CD4-positive, alpha-beta T cell treated with Interleukin-4 for 1 hour (primary cell): ENCODE data around the gene CA5A.
"Not testable (repeated sequence)": the region's sequence is repeated elsewhere in the genome, so short reads cannot be mapped to it uniquely, and the experiment has no call there.

Source experiments
- DNase-seq, 2 donors: peaks; one replicate each; pipeline ENCODE4 v3.0.0-alpha.2; 2020 to 2022

The CA5A gene

GRCh38 chr16:87922250-87922871, 14.0 kb downstream of the CA5A start:
- no peak for DNase-seq

DNA sequence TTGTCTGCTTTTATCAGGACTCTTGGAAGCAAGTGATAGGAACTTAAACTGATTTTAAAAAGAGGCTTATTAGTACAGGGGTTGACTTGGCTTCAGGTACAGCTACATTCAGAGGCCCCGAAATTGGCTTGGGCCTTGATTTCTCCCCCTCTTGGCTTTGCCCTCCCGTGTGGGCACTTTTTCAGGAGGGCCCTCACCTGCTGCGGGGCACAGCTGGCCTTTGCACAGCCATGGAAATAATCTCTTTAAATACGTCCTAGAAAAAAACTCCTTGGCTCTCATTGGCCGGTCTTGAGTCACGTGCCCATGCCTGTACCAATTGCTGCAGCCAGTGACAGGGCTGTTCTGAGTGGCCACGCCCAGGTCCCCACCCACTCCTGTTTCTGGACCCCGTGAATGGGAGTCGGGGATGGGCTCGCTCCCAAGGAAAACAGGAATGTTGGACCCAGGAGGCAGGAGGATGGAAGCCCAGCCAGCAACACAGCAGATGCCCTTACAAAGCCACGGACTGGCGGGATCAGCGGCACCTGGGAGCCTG, 15.0 kb downstream of the CA5A start:
- no peak for DNase-seq

GRCh38 chr16:87919681-87919994, 16.7 kb downstream of the CA5A start:
- no peak for DNase-seq

GRCh38 chr16:87918866-87919680, 17.3 kb downstream of the CA5A start:
- DNase-seq, result no peak

DNA sequence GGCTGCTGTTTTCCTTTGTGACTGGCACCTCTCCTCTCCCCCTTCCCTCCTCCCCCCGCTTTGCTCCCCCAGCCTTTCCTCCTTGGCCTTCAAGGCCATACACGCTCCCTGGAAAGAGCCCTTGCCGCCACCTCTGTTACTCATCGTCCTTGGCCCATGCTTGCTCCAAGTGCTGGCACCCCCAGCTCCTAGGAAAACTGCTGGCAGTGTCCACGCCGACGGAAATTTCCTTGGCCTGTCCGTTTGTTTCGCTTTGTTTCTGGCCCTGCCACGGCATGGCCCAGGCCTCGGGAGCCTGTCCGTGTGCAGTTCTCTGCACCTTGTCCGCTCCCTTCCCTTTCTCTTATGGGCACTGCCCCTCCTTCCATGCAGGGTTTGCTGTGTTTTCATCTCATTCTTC, 18.0 kb downstream of the CA5A start:
- DNase-seq, result no peak

GRCh38 chr16:87917503-87917902, 18.8 kb downstream of the CA5A start:
- DNase-seq, result no peak

DNA sequence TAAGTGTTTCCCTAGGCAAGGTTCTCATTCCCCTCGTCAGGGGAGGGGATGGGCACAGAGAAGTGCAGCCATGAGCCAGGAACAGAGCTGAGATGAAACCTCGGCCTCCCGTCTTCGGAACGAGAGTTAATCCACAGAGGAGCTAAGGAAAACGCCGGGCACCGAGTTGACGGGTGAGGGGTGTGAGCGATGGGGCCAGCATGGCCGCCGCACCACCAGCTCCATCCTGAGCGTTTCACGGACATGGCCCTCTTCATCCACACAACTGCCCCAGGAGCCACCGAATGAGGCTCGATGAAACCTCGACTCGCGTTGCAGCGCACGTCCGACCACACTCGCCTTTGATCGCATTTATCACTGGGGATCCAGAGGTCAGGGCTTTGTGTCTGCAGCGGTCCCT, 21.5 kb downstream of the CA5A start:
- no peak for DNase-seq

- DNase-seq, result not testable (repeated sequence)
Observed at GRCh38 chr16:87914021-87914725, 22.2 kb downstream of the CA5A start.

GRCh38 chr16:87912691-87913090, 23.6 kb downstream of the CA5A start:
- not testable (repeated sequence) for DNase-seq

DNA sequence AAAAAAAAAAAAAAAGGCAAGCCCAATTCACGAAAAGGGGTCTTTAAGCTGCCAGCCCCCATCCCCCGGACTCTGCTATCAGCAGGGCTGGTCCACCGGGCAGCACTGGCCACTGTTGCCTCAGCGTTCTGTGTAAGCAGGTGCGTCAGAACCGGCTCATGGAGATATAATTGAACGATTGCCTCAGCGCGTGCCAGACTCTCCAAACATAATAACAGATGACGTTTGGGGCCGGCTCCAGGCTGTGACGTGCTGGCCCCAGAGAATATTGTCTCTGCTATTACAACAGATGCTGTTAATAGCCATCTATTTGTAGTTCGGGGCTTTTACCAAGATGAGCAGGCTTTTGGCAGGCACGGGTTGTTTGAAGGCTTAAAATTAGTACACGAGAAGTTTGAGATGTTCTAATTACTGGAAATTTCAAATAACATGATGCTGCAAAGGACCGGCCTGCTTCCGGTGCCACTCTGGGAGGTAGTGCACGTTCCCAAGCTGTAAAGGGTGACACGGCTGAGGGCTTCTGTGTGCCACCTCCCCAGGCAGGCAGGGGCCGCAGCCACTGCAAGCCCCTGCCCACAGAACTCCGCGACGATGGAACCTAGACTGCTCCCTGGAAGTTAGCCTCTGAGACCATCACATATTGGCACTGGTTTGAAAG, 25.1 kb downstream of the CA5A start:
- DNase-seq, result not testable (repeated sequence)

GRCh38 chr16:87909203-87909935, 27.0 kb downstream of the CA5A start:
- DNase-seq, result peak; percentile 78 to 79

- not testable (repeated sequence) for DNase-seq
Observed at GRCh38 chr16:87908101-87908500, 28.2 kb downstream of the CA5A start.

DNA sequence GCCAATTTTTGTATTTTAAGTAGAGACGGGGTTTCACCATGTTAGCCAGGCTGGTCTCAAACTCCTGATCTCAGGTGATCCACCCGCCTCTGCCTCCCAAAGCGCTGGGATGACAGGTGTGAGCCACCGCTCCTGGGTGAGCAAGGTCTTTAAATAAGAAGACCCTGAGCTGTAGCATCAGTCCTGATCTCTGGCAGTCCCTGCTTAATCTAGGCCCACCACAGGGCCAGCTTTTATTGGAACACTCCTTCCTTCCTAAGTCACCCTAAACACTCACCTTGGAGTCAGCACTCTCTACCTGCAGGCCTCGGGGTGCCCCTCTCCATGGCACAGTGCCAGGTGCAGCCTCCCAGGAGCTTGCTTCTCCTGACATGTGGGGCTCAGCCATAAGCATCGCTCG, 30.8 kb downstream of the CA5A start:
- DNase-seq, result not testable (repeated sequence)

GRCh38 chr16:87904963-87905362, 31.4 kb downstream of the CA5A start:
- not testable (repeated sequence) for DNase-seq

- not testable (repeated sequence) for DNase-seq
Observed at GRCh38 chr16:87900489-87900888, 35.8 kb downstream of the CA5A start.

GRCh38 chr16:87897521-87898505, 38.5 kb downstream of the CA5A start:
- peak; percentile 26 to 31 for DNase-seq

DNA sequence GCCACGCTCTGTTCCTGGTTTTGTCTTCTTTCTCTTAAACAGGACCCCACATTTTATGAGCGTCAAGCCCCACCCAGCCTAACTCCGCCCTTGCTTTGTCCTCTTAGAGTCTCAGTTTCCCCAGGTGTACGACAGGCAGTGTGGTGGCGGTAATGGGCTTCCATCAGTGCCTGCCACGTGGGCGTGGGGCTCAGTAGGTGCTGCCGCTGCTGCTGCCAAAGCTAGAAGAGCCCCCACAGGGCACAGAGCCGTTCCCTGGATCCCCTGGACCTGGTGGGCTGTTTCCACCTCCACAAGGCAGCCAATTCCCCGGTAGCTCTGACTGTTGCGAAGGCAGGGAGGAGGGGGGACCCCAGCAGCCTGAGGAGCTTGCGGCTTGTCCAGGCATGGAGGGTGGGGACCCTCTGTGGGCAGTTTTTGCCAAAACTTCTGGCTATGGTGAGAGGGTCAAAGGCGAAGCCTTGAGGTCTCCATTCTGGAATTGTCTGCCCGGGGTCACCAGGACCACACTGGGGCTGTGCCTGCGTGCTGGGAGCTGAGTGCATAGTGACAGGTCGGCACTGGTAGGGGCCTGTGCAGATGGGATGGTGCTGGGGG, 39.3 kb downstream of the CA5A start:
- DNase-seq, result not testable (repeated sequence)

DNA sequence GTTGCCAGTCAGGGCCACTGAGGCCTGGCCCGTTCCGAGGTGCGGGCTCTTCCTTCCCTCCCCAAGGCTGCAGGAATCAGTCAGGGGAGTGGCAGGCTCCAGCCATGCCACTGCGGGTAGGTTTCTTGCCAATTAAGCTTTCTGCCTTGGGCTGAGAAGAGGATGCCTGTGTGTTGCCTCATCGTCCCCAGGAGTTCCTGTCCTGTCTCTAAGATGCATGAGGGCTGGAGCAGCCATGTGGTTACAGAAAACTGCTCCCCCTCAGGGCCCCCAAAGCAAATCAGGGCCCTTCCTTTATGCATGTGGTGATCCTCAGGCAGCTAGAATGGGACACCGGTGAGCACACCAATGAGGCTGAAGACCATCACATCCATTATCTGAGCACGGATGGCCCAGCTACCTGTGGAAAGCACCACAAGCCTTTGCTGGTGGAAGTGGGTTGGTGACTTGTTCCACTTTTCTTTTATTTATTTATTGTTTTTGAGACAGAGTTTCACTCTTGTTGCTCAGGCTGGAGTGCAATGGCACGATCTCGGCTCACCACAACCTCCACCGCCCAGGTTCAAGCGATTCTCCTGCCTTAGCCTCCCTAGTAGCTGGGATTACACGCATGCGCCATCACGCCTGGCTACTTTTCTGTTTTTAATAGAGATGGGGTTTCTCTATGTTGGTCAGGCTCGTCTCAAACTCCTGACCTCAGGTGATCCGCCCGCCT, 40.0 kb downstream of the CA5A start:
- DNase-seq, result not testable (repeated sequence)

DNA sequence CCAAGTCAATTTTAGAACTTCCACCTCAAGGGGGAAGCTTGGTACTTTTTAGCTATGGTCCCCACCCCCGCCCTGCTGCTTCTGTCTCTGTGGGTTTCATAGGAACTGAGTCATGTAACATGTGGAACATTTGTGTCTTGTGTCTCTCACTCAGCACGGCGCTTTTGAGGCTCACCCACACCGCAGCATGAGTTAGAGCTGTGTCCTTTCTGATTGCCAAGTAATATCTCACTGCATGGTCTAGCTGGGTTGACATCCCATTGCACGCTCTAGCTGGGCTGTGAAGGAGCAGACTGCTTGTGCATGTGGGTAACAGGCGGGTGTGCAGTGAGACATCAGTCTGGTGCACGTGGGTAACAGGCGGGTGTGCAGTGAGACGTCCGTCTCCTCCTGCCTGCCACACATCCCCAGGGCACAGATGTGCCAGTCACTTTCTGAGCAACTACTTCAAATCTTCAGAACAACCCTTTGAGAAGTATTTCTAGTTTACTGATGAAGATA, 40.6 kb downstream of the CA5A start:
- DNase-seq, result peak; percentile 52 to 78

DNA sequence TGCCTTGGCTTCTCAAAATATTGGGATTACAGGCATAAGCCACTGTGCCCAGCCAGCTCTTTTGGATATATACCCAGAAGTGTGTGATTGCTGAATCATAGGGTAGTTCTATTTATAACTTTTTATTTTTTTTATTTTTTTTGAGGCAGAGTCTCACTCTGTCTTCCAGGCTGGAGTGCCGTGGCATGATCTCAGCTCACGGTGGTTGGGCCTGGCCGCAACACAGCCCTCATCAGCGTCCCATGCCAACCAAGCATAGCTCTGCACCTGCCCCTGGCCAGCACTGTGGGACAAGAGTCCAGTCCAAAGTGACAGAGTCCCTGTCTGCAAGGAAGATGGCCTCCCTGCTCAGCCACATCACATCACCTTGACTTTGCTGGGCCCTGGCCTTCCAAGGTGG, 42.3 kb downstream of the CA5A start:
- not testable (repeated sequence) for DNase-seq
